Endothelial cell of umbilical vein (primary cell): ENCODE data around the gene MERTK.

ENCODE experiments used
- CTCF ChIP-seq, 2 donors: IDR thresholded peaks; 1 replicate in 1 of 2; 2 replicates in 1 of 2; pipeline ENCODE4 v1.5.1; 2011; ENCODE audit warnings: low read length in 2 of 2, mild to moderate bottlenecking in 2 of 2, moderate library complexity in 2 of 2, control low read depth in 1 of 2, inconsistent platforms in 1 of 2, low read depth in 1 of 2; ENCODE audit not compliant: insufficient read depth in 1 of 2; ENCODE audit errors: extremely low read depth in 1 of 2
- EZH2 ChIP-seq: IDR thresholded peaks from 2 replicates; pipeline ENCODE4 v1.6.1; 2012; ENCODE audit warnings: borderline replicate concordance, low read depth, mild to moderate bottlenecking, moderate library complexity, low read length, inconsistent platforms; ENCODE audit not compliant: severe bottlenecking
- FOS ChIP-seq: IDR thresholded peaks from 2 replicates; pipeline ENCODE4 v1.6.1; 2011; ENCODE audit warnings: mild to moderate bottlenecking, low read length, moderate library complexity, borderline replicate concordance; ENCODE audit not compliant: insufficient read depth
- JUN ChIP-seq: IDR thresholded peaks from 2 replicates; pipeline ENCODE4 v1.6.1; 2011; ENCODE audit warnings: borderline replicate concordance, low read depth; ENCODE audit not compliant: insufficient read length, insufficient read depth
- MAX ChIP-seq: IDR thresholded peaks from 2 replicates; pipeline ENCODE4 v1.6.1; 2011; ENCODE audit not compliant: insufficient read depth, insufficient read length
- MYC ChIP-seq: IDR thresholded peaks from one replicate; pipeline ENCODE4 v1.6.1; 2011; ENCODE audit warnings: mild to moderate bottlenecking, low read depth, low read length
- POLR2A ChIP-seq: IDR thresholded peaks from 2 replicates; pipeline ENCODE4 v1.6.1; 2012; ENCODE audit warnings: low read depth, mild to moderate bottlenecking, control low read depth, low read length
- POLR2AphosphoS5 ChIP-seq: IDR thresholded peaks from 2 replicates; pipeline ENCODE4 v1.6.1; 2012; ENCODE audit warnings: low read depth, mild to moderate bottlenecking, control low read depth, low read length, moderate library complexity; ENCODE audit not compliant: insufficient read depth

- no peak for TF ChIP-seq CTCF (IDR thresholded peaks at IDR 0.05; ENCODE audit: extremely low read depth in 1 of 2, insufficient read depth in 1 of 2, low read depth in 1 of 2, low read length in 2 of 2)
- no peak for TF ChIP-seq FOS
- TF ChIP-seq MAX: no peak
- TF ChIP-seq EZH2: no peak
- no peak for TF ChIP-seq POLR2A
- TF ChIP-seq POLR2AphosphoS5: no peak
- no peak for TF ChIP-seq MYC
- TF ChIP-seq JUN: no peak
Observed at GRCh38 chr2:111985514-111985913, 87.1 kb downstream of the MERTK start.
